Keratinocyte (primary cell): ENCODE results near the gene MEAF6.

Source experiments
- CTCF ChIP-seq, 3 experiments: IDR thresholded peaks in 1 of 3; conservative IDR thresholded peaks in 1 of 3; optimal IDR thresholded peaks in 1 of 3; 2 replicates in 2 of 3; 3 replicates in 1 of 3; pipeline versions ENCODE3 to v1.5.1; 2011; ENCODE audit warnings: low read length in 3 of 3, mild to moderate bottlenecking in 3 of 3, moderate library complexity in 2 of 3, control low read depth in 1 of 3, inconsistent platforms in 1 of 3; ENCODE audit not compliant: insufficient read depth in 2 of 3; ENCODE audit errors: extremely low read depth in 1 of 3
- EZH2 ChIP-seq: IDR thresholded peaks from one replicate; pipeline ENCODE4 v1.6.1; 2012; ENCODE audit warnings: inconsistent platforms, mild to moderate bottlenecking, low read length, moderate library complexity

GRCh38 chr1:37473431-37474045, 41.0 kb downstream of the MEAF6 start:
- TF ChIP-seq CTCF (optimal IDR thresholded peaks at IDR 0.05 in 1 of 3, IDR thresholded peaks at IDR 0.05 in 1 of 3, conservative IDR thresholded peaks at IDR 0.05 in 1 of 3; ENCODE audit: extremely low read depth in 1 of 3, insufficient read depth in 2 of 3, low read length in 3 of 3) (no peak), EZH2 (no peak)
